Neural crest cell (in vitro differentiated cells): Measurements from ENCODE around the gene DYNC1LI1. TPM values are rescaled to one million over a fixed set of nuclear protein-coding genes. Genes with fewer than 3 reads are reported as not detected.
"Not testable (repeated sequence)": the region's sequence is repeated elsewhere in the genome, so short reads cannot be mapped to it uniquely, and the experiment has no call there.

Source experiments
- DNase-seq: peaks from one replicate; pipeline ENCODE4 v3.0.0; 2021; ENCODE audit warnings: low read depth, mixed read lengths, low spot score
- H3K27ac Mint-ChIP-seq: one replicate; pipeline ENCODE4 v1.8.0; 2021; ENCODE audit warnings: mild to moderate bottlenecking, mixed read lengths; ENCODE audit not compliant: unreplicated experiment
- H3K27me3 Mint-ChIP-seq: 2 replicates; pipeline ENCODE4 v1.8.0; 2021; ENCODE audit warnings: low read depth, mild to moderate bottlenecking, mixed read lengths
- H3K36me3 Mint-ChIP-seq: 2 replicates; pipeline ENCODE4 v1.8.0; 2021; ENCODE audit warnings: low read depth, mild to moderate bottlenecking, mixed read lengths
- H3K4me1 Mint-ChIP-seq: 2 replicates; pipeline ENCODE4 v1.8.0; 2021; ENCODE audit warnings: mixed read lengths
- H3K4me3 Mint-ChIP-seq: one replicate; pipeline ENCODE4 v1.8.0; 2021; ENCODE audit warnings: mild to moderate bottlenecking, mixed read lengths
- H3K9me3 Mint-ChIP-seq: 2 replicates; pipeline ENCODE4 v1.8.0; 2021; ENCODE audit warnings: mixed read lengths
- CTCF ChIP-seq: fragments of 200-600 bp; sonication (generic); conservative IDR thresholded peaks from 2 replicates; pipeline ENCODE4 v1.5.0; 2021; ENCODE audit warnings: antibody characterized with exemption, mild to moderate bottlenecking
- total RNA-seq: library from RNA; stranded (reverse); gene quantifications from 2 replicates; pipeline ENCODE4 v1.2.1, GENCODE V29; 2021

DYNC1LI1 gene
- total RNA-seq, 1 donor from 2014 or later = 58.7 TPM

GRCh38 chr3:32540899-32541298 lies 29.8 kb downstream of the DYNC1LI1 start:
- TF ChIP-seq CTCF = no peak
- Mint-ChIP-seq H3K27me3 (no peaks in the 10 kb centered on the region), H3K27ac (no peak overlapping the region), H3K4me3 (no peak overlapping the region), H3K36me3 (peaks cover 5% of the 10 kb centered on the region), H3K4me1 (no peaks in the 10 kb centered on the region), H3K9me3 (no peaks in the 10 kb centered on the region)
- DNase-seq = no peak

GRCh38 chr3:32532434-32532833 lies 38.2 kb downstream of the DYNC1LI1 start:
- Mint-ChIP-seq H3K4me3 (no peak overlapping the region), H3K4me1 (peaks cover 5% of the 10 kb centered on the region), H3K27ac (no peak overlapping the region), H3K36me3 (peaks cover 21% of the 10 kb centered on the region), H3K9me3 (no peaks in the 10 kb centered on the region), H3K27me3 (no peaks in the 10 kb centered on the region)
- no peak for DNase-seq
- no peak for TF ChIP-seq CTCF

GRCh38 chr3:32531010-32531647 lies 39.5 kb downstream of the DYNC1LI1 start:
- no peak for TF ChIP-seq CTCF
- H3K27me3 Mint-ChIP-seq = no peaks in the 10 kb centered on the region
- H3K9me3 Mint-ChIP-seq = no peaks in the 10 kb centered on the region
- no peak overlapping the region for H3K4me3 Mint-ChIP-seq
- peaks cover 27% of the 10 kb centered on the region for H3K36me3 Mint-ChIP-seq
- H3K27ac Mint-ChIP-seq = peak overlapping the region; percentile 9
- DNase-seq = no peak
- H3K4me1 Mint-ChIP-seq = peaks cover 5% of the 10 kb centered on the region

GRCh38 chr3:32525720-32526119 lies 44.9 kb downstream of the DYNC1LI1 start:
- TF ChIP-seq CTCF = no peak
- Mint-ChIP-seq H3K9me3 (no peaks in the 10 kb centered on the region), H3K36me3 (peaks cover 25% of the 10 kb centered on the region), H3K27me3 (no peaks in the 10 kb centered on the region), H3K27ac (no peak overlapping the region), H3K4me1 (peaks cover 5% of the 10 kb centered on the region), H3K4me3 (no peak overlapping the region)
- DNase-seq = no peak

GRCh38 chr3:32522682-32523081 lies 48.0 kb downstream of the DYNC1LI1 start:
- TF ChIP-seq CTCF = no peak
- Mint-ChIP-seq H3K9me3 (no peaks in the 10 kb centered on the region), H3K4me1 (peaks cover 5% of the 10 kb centered on the region), H3K4me3 (no peak overlapping the region), H3K27ac (no peak overlapping the region), H3K36me3 (peaks cover 29% of the 10 kb centered on the region), H3K27me3 (no peaks in the 10 kb centered on the region)
- DNase-seq = no peak

GRCh38 chr3:32518921-32519320 lies 51.7 kb downstream of the DYNC1LI1 start:
- H3K9me3 Mint-ChIP-seq = not testable (repeated sequence)
- H3K27ac Mint-ChIP-seq = peak overlapping the region; percentile 75

GRCh38 chr3:32516751-32517150 lies 53.9 kb downstream of the DYNC1LI1 start:
- H3K36me3 Mint-ChIP-seq, H3K9me3 Mint-ChIP-seq, H3K4me3 Mint-ChIP-seq, H3K27ac Mint-ChIP-seq, DNase-seq, H3K27me3 Mint-ChIP-seq, H3K4me1 Mint-ChIP-seq: not testable (repeated sequence)

More at GRCh38 chr3:32518921-32519320, 51.7 kb downstream of the DYNC1LI1 start:
- H3K36me3 Mint-ChIP-seq = peaks cover 19% of the 10 kb centered on the region
- H3K27me3 Mint-ChIP-seq, H3K4me3 Mint-ChIP-seq, H3K4me1 Mint-ChIP-seq, DNase-seq: not testable (repeated sequence)
